ENCODE data around the gene TCF4. TPM values are rescaled to one million over a fixed set of nuclear protein-coding genes. Genes with fewer than 3 reads are reported as not detected.

TCF4 gene
- total and polyA plus RNA-seq, 4 donors, result 14.3 to 356 (median 73.0) TPM

DNA sequence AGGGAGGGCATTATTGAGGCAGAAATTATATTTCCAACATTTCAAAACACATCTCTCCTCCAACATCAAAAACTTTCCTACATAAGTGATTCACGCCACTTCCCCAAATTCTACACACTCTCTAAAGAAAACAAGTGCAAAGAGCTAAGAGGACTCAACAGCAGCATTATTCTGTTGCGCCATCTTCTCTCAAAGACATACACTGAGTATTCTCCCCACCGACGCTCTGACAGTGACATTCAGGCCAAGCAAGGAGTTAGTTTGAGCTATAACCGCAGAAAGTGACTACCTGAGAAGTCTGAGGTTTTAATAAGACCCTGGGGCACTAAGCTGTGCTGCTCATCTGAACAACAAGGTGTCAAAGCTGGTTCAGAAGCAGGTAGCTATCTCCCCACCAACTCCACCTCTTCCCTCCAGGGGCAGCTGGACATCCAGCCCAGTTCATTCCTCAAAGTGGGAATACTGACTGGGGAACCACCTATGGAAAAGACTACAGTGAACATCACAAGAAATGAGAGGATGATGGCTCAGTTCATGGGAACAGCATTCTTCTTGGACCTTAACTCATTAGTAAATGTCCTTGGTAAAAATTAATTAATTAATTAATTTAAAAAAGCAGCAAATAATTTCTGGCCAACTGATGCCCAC lies 319.2 kb downstream of the TCF4 start:
- ATAC-seq (ENCODE audit: insufficient read depth, low FRiP score), result no peak
- WGBS, 2 donors, result 86 to 87% methylated on average over 5 of the region's 5 CpGs
- TF ChIP-seq, protein P1, sequence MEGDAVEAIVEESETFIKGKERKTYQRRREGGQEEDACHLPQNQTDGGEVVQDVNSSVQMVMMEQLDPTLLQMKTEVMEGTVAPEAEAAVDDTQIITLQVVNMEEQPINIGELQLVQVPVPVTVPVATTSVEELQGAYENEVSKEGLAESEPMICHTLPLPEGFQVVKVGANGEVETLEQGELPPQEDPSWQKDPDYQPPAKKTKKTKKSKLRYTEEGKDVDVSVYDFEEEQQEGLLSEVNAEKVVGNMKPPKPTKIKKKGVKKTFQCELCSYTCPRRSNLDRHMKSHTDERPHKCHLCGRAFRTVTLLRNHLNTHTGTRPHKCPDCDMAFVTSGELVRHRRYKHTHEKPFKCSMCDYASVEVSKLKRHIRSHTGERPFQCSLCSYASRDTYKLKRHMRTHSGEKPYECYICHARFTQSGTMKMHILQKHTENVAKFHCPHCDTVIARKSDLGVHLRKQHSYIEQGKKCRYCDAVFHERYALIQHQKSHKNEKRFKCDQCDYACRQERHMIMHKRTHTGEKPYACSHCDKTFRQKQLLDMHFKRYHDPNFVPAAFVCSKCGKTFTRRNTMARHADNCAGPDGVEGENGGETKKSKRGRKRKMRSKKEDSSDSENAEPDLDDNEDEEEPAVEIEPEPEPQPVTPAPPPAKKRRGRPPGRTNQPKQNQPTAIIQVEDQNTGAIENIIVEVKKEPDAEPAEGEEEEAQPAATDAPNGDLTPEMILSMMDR (IDR thresholded peaks at IDR 0.05; ENCODE audit: control extremely low read depth, extremely low read depth), result no peak

DNA sequence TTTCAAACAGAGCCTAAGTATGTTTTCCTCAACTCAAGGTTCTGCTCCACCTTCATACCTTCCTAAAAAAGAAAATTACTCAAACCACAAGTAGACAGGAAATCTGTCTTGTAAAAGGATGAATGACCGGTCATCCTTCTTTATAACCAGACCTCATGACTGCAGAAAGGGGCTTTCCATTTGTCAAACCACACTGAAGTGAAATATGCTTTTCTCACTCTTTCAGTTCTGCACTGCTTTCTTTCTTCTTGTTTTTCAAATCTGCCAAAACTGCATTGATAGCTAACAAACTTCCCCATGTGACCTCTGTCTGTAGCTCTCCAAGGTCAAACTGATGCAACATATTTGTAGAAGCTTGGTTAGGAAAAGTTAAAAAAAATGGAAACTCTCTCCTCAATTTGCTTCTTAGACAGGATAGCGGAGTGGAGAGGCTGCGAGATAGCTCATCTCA lies 319.8 kb downstream of the TCF4 start:
- Histone ChIP-seq H3K36me3 (ENCODE audit: control insufficient read depth in 4 of 4, insufficient read depth in 4 of 4, low read length in 4 of 4) (peaks cover 4 to 50% (median 32%) of the 10 kb centered on the region in 4 donors), H3K27me3 (ENCODE audit: control insufficient read depth in 3 of 3, insufficient read depth in 3 of 3, low read length in 2 of 3) (no peaks in the 10 kb centered on the region), H3K4me1 (ENCODE audit: control insufficient read depth in 5 of 5, insufficient read depth in 5 of 5, low read length in 5 of 5) (peaks cover 0 to 15% (median 6%) of the 10 kb centered on the region in 5 donors), H3K4me3 (no peak overlapping the region), H3K27ac (ENCODE audit: low read depth in 1 of 2, low read length in 1 of 2) (no peak overlapping the region), H3K9ac (ENCODE audit: insufficient read depth in 1 of 2, low read length in 2 of 2) (no peak overlapping the region), H3K9me3 (ENCODE audit: control insufficient read depth in 4 of 4, insufficient read depth in 3 of 4, low read length in 3 of 4) (peaks cover 0 to 3% (median 0%) of the 10 kb centered on the region in 4 donors)
- DNase-seq (no peak), ATAC-seq (ENCODE audit: insufficient read depth, low FRiP score) (peak; percentile 28)
- 73 to 78% methylated on average over 3 of the region's 3 CpGs for WGBS, 2 donors
- TF ChIP-seq, protein P1 (IDR thresholded peaks at IDR 0.05; ENCODE audit: control extremely low read depth, extremely low read depth), result no peak

More for the DNA sequence above, 319.2 kb downstream of the TCF4 start:
- H3K9ac ChIP-seq (ENCODE audit: insufficient read depth in 1 of 2, low read length in 2 of 2), result no peak overlapping the region
- H3K4me1 ChIP-seq (ENCODE audit: control insufficient read depth in 5 of 5, insufficient read depth in 5 of 5, low read length in 5 of 5), result peaks cover 0 to 15% (median 6%) of the 10 kb centered on the region in 5 donors
- no peak overlapping the region for H3K4me3 ChIP-seq
- H3K27me3 ChIP-seq (ENCODE audit: control insufficient read depth in 3 of 3, insufficient read depth in 3 of 3, low read length in 2 of 3), result no peaks in the 10 kb centered on the region
- H3K27ac ChIP-seq (ENCODE audit: low read depth in 1 of 2, low read length in 1 of 2), result no peak overlapping the region
- peaks cover 0 to 3% (median 0%) of the 10 kb centered on the region in 4 donors for H3K9me3 ChIP-seq (ENCODE audit: control insufficient read depth in 4 of 4, insufficient read depth in 3 of 4, low read length in 3 of 4)
- DNase-seq, result no peak
- H3K36me3 ChIP-seq (ENCODE audit: control insufficient read depth in 4 of 4, insufficient read depth in 4 of 4, low read length in 4 of 4), result peaks cover 4 to 50% (median 32%) of the 10 kb centered on the region in 4 donors

DNA sequence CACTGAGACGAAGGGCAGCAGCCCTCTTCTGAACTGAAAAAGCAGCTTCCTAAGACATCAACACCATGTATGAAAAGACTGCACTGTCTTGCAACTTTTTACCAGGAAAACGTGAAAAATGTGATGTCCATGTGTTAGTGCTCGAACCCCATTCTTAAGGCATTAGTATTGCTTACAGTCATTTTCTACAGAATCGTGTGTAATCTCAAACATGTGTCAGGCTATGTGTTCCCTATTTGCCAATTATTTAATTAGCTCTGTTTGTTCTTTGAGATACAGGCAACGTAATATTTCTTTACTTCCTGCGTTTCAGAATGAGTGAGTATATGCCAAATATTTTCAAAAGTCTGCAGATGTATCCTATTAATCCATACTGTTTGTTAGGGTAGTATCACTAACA lies 321.0 kb downstream of the TCF4 start:
- H3K27ac ChIP-seq (ENCODE audit: low read depth in 1 of 2, low read length in 1 of 2), result no peak overlapping the region

More for the DNA sequence above, 321.0 kb downstream of the TCF4 start:
- 71 to 83% methylated on average over 6 of the region's 6 CpGs for WGBS, 2 donors
- TF ChIP-seq, protein P1 (IDR thresholded peaks at IDR 0.05; ENCODE audit: control extremely low read depth, extremely low read depth), result no peak
- Histone ChIP-seq H3K9ac (ENCODE audit: insufficient read depth in 1 of 2, low read length in 2 of 2) (no peak overlapping the region), H3K4me1 (ENCODE audit: control insufficient read depth in 5 of 5, insufficient read depth in 5 of 5, low read length in 5 of 5) (peaks cover 0 to 15% (median 6%) of the 10 kb centered on the region in 5 donors), H3K36me3 (ENCODE audit: control insufficient read depth in 4 of 4, insufficient read depth in 4 of 4, low read length in 4 of 4) (peaks cover 4 to 44% (median 30%) of the 10 kb centered on the region in 4 donors), H3K4me3 (no peak overlapping the region), H3K9me3 (ENCODE audit: control insufficient read depth in 4 of 4, insufficient read depth in 3 of 4, low read length in 3 of 4) (peaks cover 0 to 3% (median 0%) of the 10 kb centered on the region in 4 donors), H3K27me3 (ENCODE audit: control insufficient read depth in 3 of 3, insufficient read depth in 3 of 3, low read length in 2 of 3) (no peaks in the 10 kb centered on the region)
- DNase-seq, result no peak
- no peak for ATAC-seq (ENCODE audit: insufficient read depth, low FRiP score)

All from lung (tissue), 12 donors.